GM11168 (cell line): ENCODE measurements around the gene FAM222B.
"Not testable (repeated sequence)": the region's sequence is repeated elsewhere in the genome, so short reads cannot be mapped to it uniquely, and the experiment has no call there.

Experiments used
- in situ Hi-C: fragments of 300-500 bp; cut with MboI; formaldehyde crosslinking; loops from one replicate; pipeline ENCODE4 v1.12.0; 2022; ENCODE audit warnings: low sequenced_read_pairs; ENCODE audit not compliant: unreplicated experiment

FAM222B gene

GRCh38 chr17:28735913-28736769 lies 106.4 kb downstream of the FAM222B start:
- in situ Hi-C loops: not testable (repeated sequence)

GRCh38 chr17:28735242-28735722 lies 107.3 kb downstream of the FAM222B start:
- in situ Hi-C loops: no loop called here

DNA sequence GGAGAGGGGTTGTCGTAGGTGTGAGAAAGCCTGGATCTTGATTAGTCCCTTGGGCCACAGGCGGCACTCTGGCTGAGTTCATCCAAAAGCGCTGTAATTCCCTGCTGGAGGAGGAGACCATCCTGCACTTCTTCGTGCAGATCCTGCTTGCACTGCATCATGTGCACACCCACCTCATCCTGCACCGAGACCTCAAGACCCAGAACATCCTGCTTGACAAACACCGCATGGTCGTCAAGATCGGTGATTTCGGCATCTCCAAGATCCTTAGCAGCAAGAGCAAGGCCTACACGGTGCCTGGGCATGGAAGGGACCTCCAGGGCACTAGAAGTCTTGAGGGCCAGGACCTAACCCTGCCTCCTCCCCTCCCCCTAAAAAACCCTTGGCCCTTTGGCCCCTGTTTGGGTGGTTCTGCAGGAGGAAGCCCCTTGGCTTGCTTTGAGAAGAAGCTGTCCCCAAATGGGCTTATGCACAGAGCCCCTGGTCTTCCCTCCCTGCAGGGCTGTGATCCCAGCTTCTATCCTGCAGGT lies 107.8 kb downstream of the FAM222B start:
- in situ Hi-C loops: no loop called here

DNA sequence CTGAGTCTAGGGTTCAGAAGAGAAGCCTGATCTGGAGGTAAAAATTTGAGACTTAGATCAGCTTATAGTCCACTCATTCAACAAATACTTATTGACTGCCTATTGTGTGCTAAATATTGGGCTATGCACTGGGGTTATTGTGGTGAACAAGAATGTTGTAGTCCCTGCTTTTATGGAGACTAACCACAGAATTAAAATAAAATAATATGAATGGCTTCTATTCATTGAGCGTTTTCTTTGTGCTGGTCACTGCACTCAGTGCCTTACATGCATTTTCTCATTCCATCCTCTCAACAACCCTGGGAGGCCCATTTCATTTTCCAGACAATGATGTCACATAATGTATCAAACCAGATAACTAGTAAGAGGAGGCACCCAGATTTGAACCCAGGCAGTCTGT lies 109.2 kb downstream of the FAM222B start:
- in situ Hi-C loops: no loop called here

GRCh38 chr17:28729950-28730330 lies 112.7 kb downstream of the FAM222B start:
- in situ Hi-C loops: no loop called here

DNA sequence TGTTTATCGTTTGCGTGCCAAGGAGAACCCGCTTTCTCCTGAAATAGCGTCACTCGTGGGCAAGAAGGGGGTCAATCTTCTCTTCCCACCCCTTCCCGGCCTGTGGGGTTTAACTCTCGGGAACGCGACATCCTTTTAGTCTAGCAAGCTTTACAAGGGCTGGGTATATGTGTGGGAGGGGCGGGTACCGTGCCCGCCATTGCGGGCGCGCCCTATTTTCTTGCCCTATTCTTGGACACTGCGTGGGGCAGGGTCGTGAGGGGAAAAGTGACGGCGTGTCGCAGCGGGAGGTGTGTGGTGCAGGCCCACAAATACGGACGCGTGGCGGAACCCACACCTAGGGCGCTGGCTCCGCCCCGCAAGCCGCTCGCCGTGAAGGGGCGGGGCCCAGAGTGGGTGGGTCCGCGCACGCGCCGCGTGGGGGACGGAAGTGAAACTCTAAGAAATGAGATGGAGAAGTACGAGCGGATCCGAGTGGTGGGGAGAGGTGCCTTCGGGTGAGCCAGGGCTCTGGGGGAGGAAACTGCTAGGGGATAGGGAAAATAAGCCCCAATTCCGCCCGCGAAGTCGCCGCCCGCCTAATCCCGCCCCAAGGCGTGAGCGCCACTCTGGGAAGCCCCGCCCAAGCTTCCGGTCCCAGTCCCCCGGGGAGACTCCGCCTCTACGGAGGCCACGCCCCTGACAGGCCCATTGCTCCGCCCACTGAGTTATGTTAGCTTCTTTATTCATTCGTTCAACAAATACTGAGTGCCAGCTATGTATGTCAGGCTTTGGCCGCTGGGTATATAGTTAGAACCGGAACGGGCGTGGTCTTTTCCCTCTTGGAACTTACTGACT lies 114.0 kb downstream of the FAM222B start, which contains the start of gene NEK8:
Gene NEK8 (plus strand): TSS at position 425 of the 837 bp plus-strand sequence. CDS start 26 bp downstream, at position 451.
- in situ Hi-C loops: no loop called here

DNA sequence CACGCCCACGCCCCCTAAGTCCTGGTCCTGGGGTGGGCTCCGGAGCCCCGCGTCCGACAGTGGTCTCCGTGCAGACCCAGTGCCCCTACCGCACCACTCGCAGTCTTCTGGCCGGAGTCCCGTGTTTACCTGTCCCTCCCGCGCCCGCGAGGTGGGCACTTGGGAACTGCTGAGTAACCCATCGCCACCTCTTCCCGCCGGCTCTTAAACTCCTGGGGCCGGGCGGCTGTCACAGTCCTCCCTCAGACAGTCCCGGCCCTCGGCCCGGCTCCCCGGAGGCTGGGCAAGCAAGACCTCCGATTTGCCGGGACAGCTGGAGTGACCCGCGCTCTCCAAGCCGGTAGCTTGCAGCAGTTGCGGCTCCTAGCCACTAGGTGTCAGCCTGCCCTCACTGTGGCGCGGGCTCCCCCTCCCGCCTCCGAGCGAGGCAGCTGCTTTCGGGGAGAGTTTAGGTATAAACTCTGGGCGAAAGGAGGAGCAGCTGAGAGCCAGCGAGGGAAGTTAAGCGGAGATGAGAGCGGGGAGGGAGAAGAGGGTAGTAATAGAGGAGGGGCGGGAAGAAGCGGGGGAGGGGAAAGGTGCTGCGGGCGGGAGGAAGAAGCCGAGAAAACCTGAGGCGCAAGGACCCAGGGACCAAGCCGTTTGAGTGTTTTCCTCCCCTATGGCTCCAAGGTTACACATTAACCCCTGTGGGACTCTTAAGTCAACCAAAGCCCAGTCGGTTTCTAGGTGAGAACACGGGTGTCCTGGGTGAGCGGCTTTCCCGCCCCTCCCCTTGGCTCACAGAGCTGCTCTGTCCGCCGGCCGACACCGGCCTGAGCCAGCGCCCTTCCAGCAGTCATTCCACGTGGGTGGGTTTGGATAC lies 115.7 kb downstream of the FAM222B start:
- in situ Hi-C loops: no loop called here

- in situ Hi-C loops: no loop called here
Observed at GRCh38 chr17:28726226-28726626, 116.4 kb downstream of the FAM222B start, which contains the start of gene TLCD1. Gene TLCD1 (minus strand): TSS chr17:28726233. CDS start chr17:28726097, 136 bp downstream.

DNA sequence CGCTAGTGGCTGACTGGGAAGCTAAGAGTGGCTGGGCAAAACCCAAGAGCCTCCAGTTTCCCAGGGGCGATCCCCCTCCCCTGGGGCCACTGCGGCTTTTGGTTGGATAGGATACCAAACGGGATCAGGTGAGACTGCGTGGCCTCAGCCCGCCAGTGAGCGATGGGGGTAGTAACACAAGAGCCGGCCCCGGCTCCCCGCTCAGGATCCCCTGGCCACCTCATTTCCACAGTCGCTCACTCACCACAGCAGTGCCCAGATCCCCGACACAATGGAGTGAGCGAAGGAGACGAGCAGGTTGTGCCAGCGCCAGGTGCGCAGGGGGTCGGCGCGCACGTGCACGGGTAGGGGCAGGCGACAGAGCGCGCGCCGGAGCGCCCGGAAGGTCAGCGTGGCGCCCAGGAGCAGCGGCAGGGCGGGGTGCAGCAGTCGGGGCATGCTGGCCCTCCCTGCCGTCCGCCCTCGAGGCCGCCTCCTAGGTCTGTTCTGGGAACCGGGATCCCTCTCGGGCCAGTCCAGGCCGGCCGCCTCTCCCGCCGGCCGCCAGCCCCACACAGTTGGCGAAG lies 116.8 kb downstream of the FAM222B start:
- in situ Hi-C loops: no loop called here

- in situ Hi-C loops: no loop called here
Observed at GRCh38 chr17:28725166-28725659, 117.4 kb downstream of the FAM222B start.

- in situ Hi-C loops: no loop called here
Observed at GRCh38 chr17:28724500-28725165, 118.0 kb downstream of the FAM222B start.

DNA sequence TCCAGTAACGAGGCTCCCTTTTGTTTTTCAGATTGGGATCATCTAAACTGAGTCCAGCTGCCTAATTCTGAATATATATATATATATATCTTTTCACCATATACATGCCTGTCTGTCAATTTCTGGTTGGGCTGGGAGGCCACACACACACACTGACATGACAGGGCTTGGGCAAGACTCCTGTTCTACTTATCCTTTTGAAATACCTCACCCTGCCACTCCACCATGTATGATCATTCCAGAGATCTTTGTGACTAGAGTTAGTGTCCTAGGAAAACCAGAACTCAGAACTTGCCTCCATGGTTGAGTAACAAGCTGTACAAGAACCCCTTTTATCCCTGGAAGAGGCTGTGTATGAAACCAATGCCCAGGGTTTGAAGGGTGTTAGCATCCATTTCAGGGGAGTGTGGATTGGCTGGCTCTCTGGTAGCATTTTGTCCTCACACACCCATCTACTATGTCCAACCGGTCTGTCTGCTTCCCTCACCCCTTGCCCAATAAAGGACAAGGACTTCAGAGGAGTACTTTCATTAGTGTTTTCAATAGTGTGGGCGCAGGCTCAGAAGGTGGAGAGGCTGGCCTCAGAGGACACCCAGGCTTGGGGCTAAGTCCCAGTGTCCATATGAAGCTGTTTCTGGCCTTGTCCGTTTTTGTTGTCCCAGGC lies 118.6 kb downstream of the FAM222B start:
- in situ Hi-C loops: not testable (repeated sequence)

DNA sequence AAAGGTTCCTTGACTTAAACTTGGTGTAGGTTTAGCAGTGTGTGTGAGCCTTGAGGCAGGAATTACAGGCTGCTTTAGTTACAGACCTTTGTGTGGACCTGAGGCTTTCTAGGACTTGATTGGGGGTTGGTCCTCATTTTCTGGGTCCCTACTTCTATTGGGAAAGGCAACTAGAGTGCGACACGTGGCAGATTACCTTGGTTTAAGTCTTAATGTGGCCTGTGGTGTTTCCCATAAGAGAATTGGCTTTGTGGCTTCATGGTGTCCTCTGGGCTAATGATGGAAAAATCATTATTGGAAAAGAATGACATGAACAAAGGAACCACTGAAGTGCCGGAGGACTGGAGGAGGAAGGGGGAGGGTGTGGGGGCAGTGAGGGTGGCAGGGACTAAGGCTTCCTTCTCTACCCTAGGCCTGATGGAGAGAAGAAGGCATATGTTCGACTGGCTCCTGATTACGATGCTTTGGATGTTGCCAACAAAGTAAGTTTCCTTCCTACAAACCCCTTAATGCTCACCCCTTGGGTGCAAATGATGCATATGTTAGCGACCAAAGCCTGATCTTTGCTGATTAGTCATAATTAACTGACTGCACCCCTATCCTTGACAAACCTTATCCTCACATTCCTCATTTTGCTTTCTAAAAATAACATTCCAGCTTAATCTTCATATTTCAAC lies 119.3 kb downstream of the FAM222B start:
- in situ Hi-C loops: no loop called here

DNA sequence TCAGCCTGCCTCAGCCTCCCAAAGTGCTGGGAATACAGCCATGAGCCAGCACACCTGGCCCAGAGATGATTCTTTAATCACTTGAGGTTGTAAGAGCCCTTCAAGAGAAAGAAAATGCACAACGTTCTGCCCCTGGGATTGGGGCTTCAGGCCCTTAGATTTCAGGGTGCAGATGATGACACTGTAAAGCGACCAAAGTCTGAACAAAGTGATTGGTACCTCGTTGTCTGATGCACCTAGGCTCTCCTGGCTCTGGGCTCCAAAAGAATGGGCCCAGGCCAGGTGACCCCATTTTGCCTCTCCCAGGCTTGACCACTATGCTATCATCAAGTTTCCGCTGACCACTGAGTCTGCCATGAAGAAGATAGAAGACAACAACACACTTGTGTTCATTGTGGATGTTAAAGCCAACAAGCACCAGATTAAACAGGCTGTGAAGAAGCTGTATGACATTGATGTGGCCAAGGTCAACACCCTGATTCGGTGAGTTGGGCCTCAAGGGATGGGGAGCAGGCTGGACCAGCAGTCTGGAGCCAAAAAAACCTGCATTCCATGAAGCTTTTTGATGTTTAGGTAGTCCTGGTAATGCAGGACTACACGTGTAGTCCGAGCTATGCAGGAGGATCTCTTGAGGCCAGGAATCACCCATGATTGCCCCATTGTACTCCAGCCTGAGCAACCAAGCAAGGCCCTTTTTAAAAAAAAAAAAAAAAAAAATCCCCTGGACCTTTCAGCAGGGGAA lies 120.0 kb downstream of the FAM222B start:
- in situ Hi-C loops: no loop called here

DNA sequence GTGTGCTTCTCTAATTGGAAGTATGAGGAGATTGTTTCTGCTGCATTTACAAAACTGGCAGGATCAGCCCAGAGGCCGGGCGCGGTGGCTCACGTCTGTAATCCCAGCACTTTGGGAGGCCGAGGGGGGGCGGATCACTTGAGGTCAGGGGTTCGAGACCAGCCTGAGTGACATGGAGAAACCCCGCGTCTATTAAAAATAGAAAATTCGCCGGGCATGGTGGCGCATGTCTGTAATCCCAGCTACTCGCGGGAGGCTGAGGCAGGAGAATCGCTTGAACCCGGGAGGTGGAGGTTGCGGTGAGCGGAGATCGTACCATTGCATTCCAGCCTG lies 121.6 kb downstream of the FAM222B start:
- in situ Hi-C loops: not testable (repeated sequence)

DNA sequence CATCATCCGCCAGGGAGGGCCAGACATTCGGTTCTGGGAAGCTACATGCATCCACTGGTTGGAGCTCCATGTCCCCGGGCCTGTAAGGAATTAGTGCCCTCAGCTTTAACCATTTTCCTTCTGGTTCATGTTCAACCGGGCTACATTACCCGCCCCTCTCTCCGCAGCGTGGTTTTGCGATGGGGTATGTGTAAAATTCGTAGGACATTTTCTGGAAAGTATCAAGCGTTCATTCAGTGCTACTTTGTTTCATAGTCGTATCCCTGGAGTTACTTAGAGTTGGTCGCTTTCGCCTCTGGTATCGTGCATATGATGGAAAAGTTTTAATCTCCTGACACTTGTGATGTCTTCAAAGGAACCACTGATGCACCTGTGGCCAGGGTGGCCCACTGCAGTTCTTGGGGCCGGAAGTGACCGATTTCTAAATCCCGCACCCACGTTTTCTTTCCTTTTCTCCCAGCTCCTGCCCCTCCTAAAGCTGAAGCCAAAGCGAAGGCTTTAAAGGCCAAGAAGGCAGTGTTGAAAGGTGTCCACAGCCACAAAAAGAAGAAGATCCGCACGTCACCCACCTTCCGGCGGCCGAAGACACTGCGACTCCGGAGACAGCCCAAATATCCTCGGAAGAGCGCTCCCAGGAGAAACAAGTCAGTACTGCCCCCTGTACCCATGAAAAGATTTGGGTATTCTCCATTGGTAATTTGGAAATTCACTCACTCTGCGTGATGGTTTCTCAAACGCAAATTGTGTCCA lies 122.2 kb downstream of the FAM222B start:
- in situ Hi-C loops: no loop called here
